Naive B cell (primary cell): Measurements from ENCODE around the gene DCAF10. TPM values are rescaled to one million over a fixed set of nuclear protein-coding genes. Genes with fewer than 3 reads are reported as not detected.
A peak's percentile ranks its signal among the peaks of the same experiment; 100 is the strongest.
"Not testable (repeated sequence)": the region's sequence is repeated elsewhere in the genome, so short reads cannot be mapped to it uniquely, and the experiment has no call there.

Source experiments
- ATAC-seq, 2 donors: fragments of 150-1000 bp; cut with Tn5 transposase; 2 replicates each; pipeline ENCODE4 v1.10.0; 2021; ENCODE audit warnings: low read depth in 2 of 2, mild to moderate bottlenecking in 2 of 2, moderate library complexity in 2 of 2
- DNase-seq: peaks from one replicate; pipeline ENCODE4 v3.0.0; 2022
- H3K27ac Mint-ChIP-seq, 6 donors: one replicate each; pipeline ENCODE4 v1.8.0; 2020 to 2022; ENCODE audit warnings: mild to moderate bottlenecking in 6 of 6, mixed read lengths in 6 of 6, moderate library complexity in 5 of 6, inconsistent platforms in 2 of 6
- H3K27me3 Mint-ChIP-seq, 3 donors: one replicate each; pipeline ENCODE4 v1.8.0; 2021 to 2022; ENCODE audit warnings: mixed read lengths in 3 of 3, mild to moderate bottlenecking in 1 of 3
- H3K36me3 Mint-ChIP-seq, 2 donors: one replicate each; pipeline ENCODE4 v1.8.0; 2020 to 2022; ENCODE audit warnings: mixed read lengths in 2 of 2, inconsistent platforms in 1 of 2, mild to moderate bottlenecking in 1 of 2
- H3K4me1 Mint-ChIP-seq, 3 donors: one replicate each; pipeline ENCODE4 v1.8.0; 2020 to 2022; ENCODE audit warnings: mixed read lengths in 3 of 3, inconsistent platforms in 1 of 3, mild to moderate bottlenecking in 1 of 3, moderate library complexity in 1 of 3
- H3K4me3 Mint-ChIP-seq, 8 donors: one replicate each; pipeline ENCODE4 v1.8.0; 2020 to 2022; ENCODE audit warnings: mild to moderate bottlenecking in 8 of 8, mixed read lengths in 8 of 8, moderate library complexity in 8 of 8, inconsistent platforms in 2 of 8
- H3K9me3 Mint-ChIP-seq, 7 donors: one replicate each; pipeline ENCODE4 v1.8.0; 2020 to 2022; ENCODE audit warnings: mixed read lengths in 7 of 7, mild to moderate bottlenecking in 5 of 7, inconsistent platforms in 2 of 7, moderate library complexity in 1 of 7
- polyA plus RNA-seq, 6 donors: library from polyadenylated mRNA; unstranded; fragments of 300-500 nt; fragmentation: Illumina TruSeq; gene quantifications; one replicate each; pipeline ENCODE4 v1.2.3, GENCODE V29; 2021; ENCODE audit warnings: low read depth in 6 of 6

The DCAF10 gene, protein sequence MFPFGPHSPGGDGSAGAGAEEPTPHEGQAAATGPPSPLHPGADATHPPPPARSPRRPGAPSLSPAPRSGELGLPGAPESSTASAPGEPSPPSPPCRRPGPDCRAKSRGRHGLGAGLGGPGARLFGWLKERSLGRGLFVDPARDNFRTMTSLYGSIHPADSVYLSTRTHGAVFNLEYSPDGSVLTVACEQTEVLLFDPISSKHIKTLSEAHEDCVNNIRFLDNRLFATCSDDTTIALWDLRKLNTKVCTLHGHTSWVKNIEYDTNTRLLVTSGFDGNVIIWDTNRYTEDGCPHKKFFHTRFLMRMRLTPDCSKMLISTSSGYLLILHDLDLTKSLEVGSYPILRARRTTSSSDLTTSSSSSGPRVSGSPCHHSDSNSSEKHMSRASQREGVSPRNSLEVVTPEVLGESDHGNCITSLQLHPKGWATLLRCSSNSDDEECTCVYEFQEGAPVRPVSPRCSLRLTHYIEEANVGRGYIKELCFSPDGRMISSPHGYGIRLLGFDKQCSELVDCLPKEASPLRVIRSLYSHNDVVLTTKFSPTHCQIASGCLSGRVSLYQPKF
- 10 to 100 TPM; 22.9 to 33.1 (median 28.1) TPM for polyA plus RNA-seq

- no peaks in the 10 kb centered on the region for H3K27me3 Mint-ChIP-seq
- H3K4me1 Mint-ChIP-seq, result peaks cover 20 to 42% (median 32%) of the 10 kb centered on the region in 3 donors
- H3K4me3 Mint-ChIP-seq, result peak within 1 kb of the TSS; percentile 86 to 94 (median 91)
- H3K36me3 Mint-ChIP-seq, result no peaks in the 10 kb centered on the region
- DNase-seq (peak; percentile 90), ATAC-seq (peak; percentile 79 to 84)
- H3K9me3 Mint-ChIP-seq, result peaks cover 0 to 2% (median 0%) of the 10 kb centered on the region in 7 donors
- H3K27ac Mint-ChIP-seq, result peak within 1 kb of the TSS; percentile 72 to 92 (median 84)
Observed at GRCh38 chr9:37800631-37801286, at the start of gene DCAF10. DCAF10 (plus strand) TSS chr9:37800797; CDS start chr9:37800867, 70 bp downstream.

GRCh38 chr9:37751186-37751585 lies 49.4 kb upstream of the DCAF10 start:
- H3K27ac Mint-ChIP-seq, result peak overlapping the region in 1 of 6 donors; percentile 94
- no peaks in the 10 kb centered on the region for H3K36me3 Mint-ChIP-seq
- no peaks in the 10 kb centered on the region for H3K9me3 Mint-ChIP-seq

DNA sequence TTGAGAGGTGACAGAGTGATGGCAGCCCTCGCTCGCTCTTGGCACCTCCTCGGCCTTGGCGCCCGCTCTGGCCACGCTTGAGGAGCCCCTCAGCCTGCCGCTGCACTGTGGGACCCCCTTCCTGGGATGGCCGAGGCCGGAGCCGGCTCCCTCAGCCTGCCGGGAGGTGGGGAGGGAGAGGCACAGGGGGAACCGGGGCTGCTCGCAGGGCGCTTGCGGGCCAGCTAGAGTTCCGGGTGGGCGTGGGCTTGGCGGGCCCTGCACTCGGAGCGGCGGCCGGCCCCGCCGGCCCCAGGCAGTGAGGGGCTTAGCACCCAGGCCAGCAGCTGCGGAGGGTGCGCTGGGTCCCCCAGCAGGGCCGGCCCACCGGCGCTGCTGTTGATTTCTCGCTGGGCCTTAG lies 48.9 kb upstream of the DCAF10 start:
- ATAC-seq, DNase-seq, H3K36me3 Mint-ChIP-seq, H3K9me3 Mint-ChIP-seq, H3K4me3 Mint-ChIP-seq, H3K27ac Mint-ChIP-seq, H3K27me3 Mint-ChIP-seq: not testable (repeated sequence)
- H3K4me1 Mint-ChIP-seq, result peaks cover 22 to 37% (median 31%) of the 10 kb centered on the region in 3 donors

More at GRCh38 chr9:37751186-37751585, 49.4 kb upstream of the DCAF10 start:
- H3K4me1 Mint-ChIP-seq, result peaks cover 22 to 34% (median 28%) of the 10 kb centered on the region in 3 donors
- H3K4me3 Mint-ChIP-seq, result peak overlapping the region in 7 of 8 donors; percentile 16 to 88 (median 57)
- no peak for DNase-seq
- H3K27me3 Mint-ChIP-seq, result peaks cover 0 to 7% (median 6%) of the 10 kb centered on the region in 3 donors
- ATAC-seq, result no peak

GRCh38 chr9:37752112-37752511 lies 48.5 kb upstream of the DCAF10 start:
- H3K27me3 Mint-ChIP-seq, DNase-seq, H3K36me3 Mint-ChIP-seq, ATAC-seq, H3K27ac Mint-ChIP-seq, H3K9me3 Mint-ChIP-seq: not testable (repeated sequence)
- Mint-ChIP-seq H3K4me3 (peak overlapping the region in 3 of 8 donors; percentile 92 to 99 (median 94)), H3K4me1 (peaks cover 20 to 37% (median 31%) of the 10 kb centered on the region in 3 donors)

- no peaks in the 10 kb centered on the region for H3K36me3 Mint-ChIP-seq
- DNase-seq, result no peak
- H3K27me3 Mint-ChIP-seq, result peaks cover 0 to 7% (median 6%) of the 10 kb centered on the region in 3 donors
- H3K4me1 Mint-ChIP-seq, result peaks cover 19 to 37% (median 31%) of the 10 kb centered on the region in 3 donors
- H3K9me3 Mint-ChIP-seq, result no peaks in the 10 kb centered on the region
- H3K4me3 Mint-ChIP-seq, result peak overlapping the region; percentile 81 to 99 (median 96)
- peak overlapping the region; percentile 89 to 97 (median 94) for H3K27ac Mint-ChIP-seq
- no peak for ATAC-seq
Observed at GRCh38 chr9:37752642-37753488, 47.7 kb upstream of the DCAF10 start.

GRCh38 chr9:37753489-37754190 lies 47.0 kb upstream of the DCAF10 start, which contains the start of gene TRMT10B:
TRMT10B (plus strand) TSS chr9:37753805; CDS start chr9:37761932, 8,127 bp downstream.
- Mint-ChIP-seq H3K27ac (peak within 1 kb of the TSS; percentile 89 to 97 (median 94)), H3K27me3 (peaks cover 0 to 7% (median 6%) of the 10 kb centered on the region in 3 donors), H3K9me3 (no peaks in the 10 kb centered on the region), H3K4me3 (peak within 1 kb of the TSS; percentile 81 to 99 (median 96)), H3K36me3 (no peaks in the 10 kb centered on the region), H3K4me1 (peaks cover 20 to 37% (median 31%) of the 10 kb centered on the region in 3 donors)
- ATAC-seq, result peak; percentile 90 to 92
- peak; percentile 66 for DNase-seq

DNA sequence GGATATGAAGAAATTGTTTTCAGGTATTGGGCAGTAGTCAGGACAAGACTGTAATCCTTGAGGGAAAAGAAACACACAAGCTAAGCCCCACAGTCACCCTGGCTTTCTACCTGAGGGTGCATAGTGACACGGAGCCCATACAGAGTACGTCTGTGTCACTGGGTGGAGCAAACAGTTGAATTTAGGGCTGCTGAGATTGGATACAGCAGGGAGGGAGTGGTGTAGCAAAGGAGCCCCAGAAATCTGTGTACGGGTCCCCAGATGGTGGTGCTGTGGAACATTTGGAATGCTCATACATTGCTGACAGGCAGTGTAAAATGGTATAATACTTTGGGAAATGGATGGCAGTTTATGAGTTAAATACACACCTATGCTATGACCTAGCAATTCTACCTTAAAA lies 41.9 kb upstream of the DCAF10 start:
- peak overlapping the region in 1 of 6 donors; percentile 46 for H3K27ac Mint-ChIP-seq
- peaks cover 6 to 8% of the 10 kb centered on the region in 2 donors for H3K36me3 Mint-ChIP-seq
- H3K9me3 Mint-ChIP-seq, result no peaks in the 10 kb centered on the region
- H3K4me3 Mint-ChIP-seq, result no peak overlapping the region
- H3K4me1 Mint-ChIP-seq, result peaks cover 17 to 28% (median 18%) of the 10 kb centered on the region in 3 donors
- DNase-seq (no peak), ATAC-seq (no peak)
- H3K27me3 Mint-ChIP-seq, result no peaks in the 10 kb centered on the region

DNA sequence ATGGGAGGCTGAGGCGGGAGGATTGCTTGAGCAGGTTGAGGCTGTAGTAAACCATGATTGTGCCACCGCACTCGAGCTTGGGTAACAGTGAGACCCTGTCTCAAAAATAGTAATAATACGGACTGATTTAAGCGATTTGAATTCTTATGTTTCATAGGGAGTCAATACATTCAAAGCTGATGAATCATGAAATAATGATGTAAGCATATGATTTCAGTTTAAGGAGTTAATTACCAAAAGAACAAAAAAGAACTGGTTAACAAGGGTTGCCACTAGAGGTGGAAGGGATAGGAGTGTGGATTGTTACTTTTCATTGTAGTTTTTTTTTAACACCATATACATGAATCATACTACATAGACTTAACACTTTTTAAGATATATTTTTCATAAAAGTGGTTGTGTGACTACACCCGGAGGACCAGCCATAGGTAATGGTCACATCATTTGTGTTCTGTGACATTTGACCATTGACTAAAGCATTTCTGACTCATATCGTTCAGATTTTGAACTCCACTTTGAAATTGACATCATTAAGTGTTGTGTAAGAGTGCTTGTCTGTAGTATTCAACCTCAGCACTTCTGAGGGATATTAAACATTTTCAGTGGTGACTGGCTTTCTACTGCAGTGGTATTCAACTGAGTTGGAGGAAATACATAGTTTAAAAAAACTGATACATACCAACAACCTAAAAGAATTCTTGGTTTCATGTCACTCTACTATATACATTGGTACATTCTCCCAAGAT lies 40.0 kb upstream of the DCAF10 start:
- no peak for ATAC-seq
- no peak for DNase-seq
- peak overlapping the region in 1 of 6 donors; percentile 62 for H3K27ac Mint-ChIP-seq
- H3K27me3 Mint-ChIP-seq, result no peaks in the 10 kb centered on the region
- H3K4me3 Mint-ChIP-seq, result no peak overlapping the region
- H3K9me3 Mint-ChIP-seq, result peaks cover 0 to 2% (median 0%) of the 10 kb centered on the region in 7 donors
- H3K4me1 Mint-ChIP-seq, result peaks cover 4 to 9% (median 4%) of the 10 kb centered on the region in 3 donors
- peaks cover 6 to 8% of the 10 kb centered on the region in 2 donors for H3K36me3 Mint-ChIP-seq

DNA sequence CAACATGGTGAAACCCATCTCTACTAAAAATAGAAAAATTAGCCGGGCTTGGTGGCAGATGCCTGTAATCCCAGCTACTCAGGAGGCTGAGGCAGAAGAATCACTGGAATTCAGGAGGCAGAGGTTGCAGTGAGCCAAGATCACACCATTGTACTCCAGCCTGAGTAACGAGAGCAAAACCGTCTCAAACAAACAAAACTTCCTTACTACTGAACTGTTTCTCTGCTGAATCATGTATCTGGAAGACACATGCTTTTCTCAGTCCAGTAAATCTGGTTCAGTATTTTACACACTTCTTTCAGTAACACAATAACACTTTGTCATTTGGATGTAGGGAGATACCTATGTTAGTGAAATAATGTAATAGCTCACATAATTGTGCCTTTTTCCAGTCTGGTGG lies 39.1 kb upstream of the DCAF10 start:
- H3K27me3 Mint-ChIP-seq, result no peaks in the 10 kb centered on the region
- H3K27ac Mint-ChIP-seq, result peak overlapping the region in 2 of 6 donors; percentile 35 to 76
- H3K36me3 Mint-ChIP-seq, result peaks cover 6 to 8% of the 10 kb centered on the region in 2 donors
- peaks cover 0 to 3% (median 0%) of the 10 kb centered on the region in 3 donors for H3K4me1 Mint-ChIP-seq
- peaks cover 0 to 2% (median 0%) of the 10 kb centered on the region in 7 donors for H3K9me3 Mint-ChIP-seq
- ATAC-seq (no peak), DNase-seq (no peak)
- H3K4me3 Mint-ChIP-seq, result no peak overlapping the region

DNA sequence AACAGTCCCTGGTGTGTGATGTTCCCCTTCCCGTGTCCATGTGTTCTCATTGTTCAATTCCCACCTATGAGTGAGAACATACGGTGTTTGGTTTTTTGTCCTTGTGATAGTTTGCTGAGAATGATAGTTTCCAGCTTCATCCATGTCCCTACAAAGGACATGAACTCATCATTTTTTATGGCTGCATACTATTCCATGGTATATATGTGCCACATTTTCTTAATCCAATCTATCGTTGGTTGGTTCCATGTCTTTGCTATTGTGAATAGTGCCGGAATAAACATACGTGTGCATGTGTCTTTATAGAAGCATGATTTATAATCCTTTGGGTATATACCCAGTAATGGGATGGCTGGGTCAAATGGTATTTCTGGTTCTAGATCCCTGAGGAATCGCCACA lies 35.3 kb upstream of the DCAF10 start:
- H3K27me3 Mint-ChIP-seq, H3K9me3 Mint-ChIP-seq, H3K4me1 Mint-ChIP-seq, H3K27ac Mint-ChIP-seq, ATAC-seq, DNase-seq, H3K4me3 Mint-ChIP-seq: not testable (repeated sequence)
- H3K36me3 Mint-ChIP-seq, result peaks cover 6 to 16% of the 10 kb centered on the region in 2 donors

DNA sequence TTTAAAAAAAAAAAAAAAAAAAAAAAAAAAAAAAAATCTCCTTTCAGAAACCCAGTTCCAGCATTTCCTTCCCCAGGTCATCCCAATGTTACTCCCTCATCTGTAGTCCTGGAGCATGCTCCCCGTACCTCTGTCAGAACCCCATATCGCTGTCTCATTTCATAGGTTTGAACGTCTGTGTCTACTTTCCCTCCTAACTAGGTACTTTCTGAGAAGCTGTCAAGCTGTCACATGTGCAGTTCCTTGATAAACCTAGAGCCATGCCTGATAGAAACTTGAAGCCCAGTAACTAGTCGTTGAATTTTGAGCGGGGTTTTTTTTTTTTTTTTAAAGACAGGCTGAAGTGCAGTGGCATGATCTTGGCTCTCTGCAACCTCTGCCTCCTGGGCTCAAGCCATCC lies 31.3 kb upstream of the DCAF10 start:
- ATAC-seq (no peak), DNase-seq (no peak)
- Mint-ChIP-seq H3K27ac (peak overlapping the region in 1 of 6 donors; percentile 30), H3K4me1 (peaks cover 0 to 4% (median 0%) of the 10 kb centered on the region in 3 donors), H3K36me3 (peaks cover 0 to 8% of the 10 kb centered on the region in 2 donors), H3K4me3 (no peak overlapping the region), H3K9me3 (peaks cover 0 to 2% (median 0%) of the 10 kb centered on the region in 7 donors), H3K27me3 (no peaks in the 10 kb centered on the region)
